GM18951 (cell line): ENCODE data around the gene SMAGP.
A peak's percentile ranks its signal among the peaks of the same experiment; 100 is the strongest.
"Not testable (repeated sequence)": the region's sequence is repeated elsewhere in the genome, so short reads cannot be mapped to it uniquely, and the experiment has no call there.

Experiments used
- POLR2A ChIP-seq: IDR thresholded peaks from 4 replicates; pipeline ENCODE4 v1.6.1; 2011; ENCODE audit warnings: mild to moderate bottlenecking; ENCODE audit not compliant: insufficient read length, insufficient read depth; ENCODE audit errors: extremely low read depth
- in situ Hi-C: fragments of 300-500 bp; cut with MboI; formaldehyde crosslinking; loops from one replicate; pipeline ENCODE4 v1.12.0; 2022; ENCODE audit warnings: low sequenced_read_pairs, mixed read lengths, inconsistent platforms; ENCODE audit not compliant: unreplicated experiment

The SMAGP gene

GRCh38 chr12:51225771-51226170 is 44.4 kb downstream of the SMAGP start:
- in situ Hi-C loops = no loop called here

GRCh38 chr12:51225234-51225633 is 45.0 kb downstream of the SMAGP start:
- in situ Hi-C loops = no loop called here
- no peak for TF ChIP-seq POLR2A

More at GRCh38 chr12:51225771-51226170, 44.4 kb downstream of the SMAGP start:
- no peak for TF ChIP-seq POLR2A

- TF ChIP-seq POLR2A = no peak
Measured at GRCh38 chr12:51224625-51225024, 45.6 kb downstream of the SMAGP start.

GRCh38 chr12:51222461-51222860 is 47.8 kb downstream of the SMAGP start:
- TF ChIP-seq POLR2A = no peak
- in situ Hi-C loops = no loop called here

More at GRCh38 chr12:51224625-51225024, 45.6 kb downstream of the SMAGP start:
- in situ Hi-C loops = no loop called here

GRCh38 chr12:51219857-51220256 is 50.4 kb downstream of the SMAGP start:
- in situ Hi-C loops = not testable (repeated sequence)

GRCh38 chr12:51219322-51219721 is 50.9 kb downstream of the SMAGP start:
- TF ChIP-seq POLR2A = no peak
- in situ Hi-C loops = no loop called here

GRCh38 chr12:51218607-51219161 is 51.5 kb downstream of the SMAGP start:
- in situ Hi-C loops = no loop called here
- TF ChIP-seq POLR2A = no peak

- in situ Hi-C loops = no loop called here
- TF ChIP-seq POLR2A = peak; percentile 45
Measured at GRCh38 chr12:51217968-51218606, 52.1 kb downstream of the SMAGP start, which contains the start of gene POU6F1. Gene POU6F1 (minus strand): TSS chr12:51218062. CDS start chr12:51206836, 11,226 bp downstream.

GRCh38 chr12:51217133-51217967 is 52.9 kb downstream of the SMAGP start:
- in situ Hi-C loops = no loop called here
- TF ChIP-seq POLR2A = peak; percentile 40

GRCh38 chr12:51216642-51217041 is 53.6 kb downstream of the SMAGP start:
- no peak for TF ChIP-seq POLR2A
- in situ Hi-C loops = no loop called here

GRCh38 chr12:51214895-51215294 is 55.3 kb downstream of the SMAGP start:
- no peak for TF ChIP-seq POLR2A
- in situ Hi-C loops = no loop called here

- in situ Hi-C loops = no loop called here
- TF ChIP-seq POLR2A = no peak
Measured at GRCh38 chr12:51210690-51211395, 59.4 kb downstream of the SMAGP start.

- in situ Hi-C loops = no loop called here
- no peak for TF ChIP-seq POLR2A
Measured at GRCh38 chr12:51209259-51209658, 61.0 kb downstream of the SMAGP start.
